Sigmoid colon (tissue), 4 donors: ENCODE data around the gene PANK4.

Experiments used
- CTCF ChIP-seq, 4 experiments: fragments of 450-650 bp in 3 of 4; fragments of 200-600 bp in 1 of 4; IDR thresholded peaks; one replicate each; pipeline ENCODE4 v1.5.1; 2016 to 2019; ENCODE audit warnings: antibody characterized with exemption in 4 of 4, mild to moderate bottlenecking in 3 of 4, moderate library complexity in 2 of 4
- EP300 ChIP-seq, 4 donors: sonication (generic); formaldehyde crosslinking; IDR thresholded peaks; one replicate each; pipeline ENCODE4 v1.6.1; 2017; ENCODE audit warnings: antibody characterized with exemption in 4 of 4
- POLR2A ChIP-seq, 2 donors: fragments of 450-650 bp; IDR thresholded peaks; one replicate each; pipeline ENCODE4 v1.6.1; 2016; ENCODE audit warnings: antibody characterized with exemption in 2 of 2, mild to moderate bottlenecking in 2 of 2, moderate library complexity in 2 of 2

DNA sequence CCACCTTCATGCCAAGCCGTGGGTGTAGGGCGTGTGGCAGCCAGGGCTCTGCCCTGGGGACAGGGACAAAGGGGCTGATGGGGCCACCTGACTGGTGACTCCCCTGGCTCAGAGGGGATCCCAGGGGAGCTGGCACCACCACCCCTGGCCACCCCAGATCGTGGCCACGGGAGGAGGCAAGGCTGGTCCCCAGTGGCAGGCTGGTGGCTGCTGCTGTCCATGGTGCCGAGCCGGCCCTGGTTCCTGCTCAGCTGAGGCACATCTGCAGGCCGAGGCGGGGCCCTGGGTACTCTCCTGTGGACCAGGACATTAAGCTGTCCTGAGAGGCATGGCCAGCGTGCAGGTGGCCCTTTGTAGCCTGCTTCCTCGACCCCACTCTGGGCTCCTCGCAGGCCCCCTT lies 43.8 kb downstream of the PANK4 start:
- TF ChIP-seq CTCF (IDR thresholded peaks at IDR 0.05) (no peak), POLR2A (IDR thresholded peaks at IDR 0.05) (no peak), EP300 (IDR thresholded peaks at IDR 0.05) (no peak)
